Ovary (tissue), 3 donors: Measurements from ENCODE around the gene DNAJB4.

Experiments used
- POLR2A ChIP-seq: fragments of 450-650 bp; IDR thresholded peaks from one replicate; pipeline ENCODE4 v1.6.1; 2017; ENCODE audit warnings: antibody characterized with exemption, mild to moderate bottlenecking, moderate library complexity
- TF ChIP-seq, protein P1 (sequence below), 3 donors: fragments of 450-650 bp in 2 of 3; fragments of 200-600 bp in 1 of 3; IDR thresholded peaks; one replicate each; pipeline versions ENCODE4 v1.5.1 to v1.8.0; 2016 to 2022; ENCODE audit warnings: antibody characterized with exemption in 3 of 3, mild to moderate bottlenecking in 1 of 3
- donor health status: DM: no; HTN: no; CAD: no.

DNA sequence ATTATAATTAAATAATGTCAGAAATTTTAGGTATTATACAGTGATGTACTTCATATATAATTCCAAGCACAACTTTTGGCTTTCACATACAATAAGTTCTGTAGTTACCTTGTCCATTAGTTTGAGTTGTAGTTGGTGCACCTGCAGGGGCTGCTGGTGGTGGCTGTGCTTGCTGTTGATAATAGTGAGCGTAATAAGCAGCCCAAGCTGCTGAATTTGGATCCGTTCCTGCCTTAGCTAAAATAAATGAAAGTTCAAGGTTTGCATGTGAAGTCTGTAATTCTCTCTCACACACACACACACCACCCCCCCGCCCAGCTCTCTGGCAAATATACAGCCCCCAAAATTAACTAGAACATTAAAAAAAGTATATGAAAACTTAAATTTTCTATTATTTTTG, 48.3 kb upstream of the DNAJB4 start:
- TF ChIP-seq, protein P1, sequence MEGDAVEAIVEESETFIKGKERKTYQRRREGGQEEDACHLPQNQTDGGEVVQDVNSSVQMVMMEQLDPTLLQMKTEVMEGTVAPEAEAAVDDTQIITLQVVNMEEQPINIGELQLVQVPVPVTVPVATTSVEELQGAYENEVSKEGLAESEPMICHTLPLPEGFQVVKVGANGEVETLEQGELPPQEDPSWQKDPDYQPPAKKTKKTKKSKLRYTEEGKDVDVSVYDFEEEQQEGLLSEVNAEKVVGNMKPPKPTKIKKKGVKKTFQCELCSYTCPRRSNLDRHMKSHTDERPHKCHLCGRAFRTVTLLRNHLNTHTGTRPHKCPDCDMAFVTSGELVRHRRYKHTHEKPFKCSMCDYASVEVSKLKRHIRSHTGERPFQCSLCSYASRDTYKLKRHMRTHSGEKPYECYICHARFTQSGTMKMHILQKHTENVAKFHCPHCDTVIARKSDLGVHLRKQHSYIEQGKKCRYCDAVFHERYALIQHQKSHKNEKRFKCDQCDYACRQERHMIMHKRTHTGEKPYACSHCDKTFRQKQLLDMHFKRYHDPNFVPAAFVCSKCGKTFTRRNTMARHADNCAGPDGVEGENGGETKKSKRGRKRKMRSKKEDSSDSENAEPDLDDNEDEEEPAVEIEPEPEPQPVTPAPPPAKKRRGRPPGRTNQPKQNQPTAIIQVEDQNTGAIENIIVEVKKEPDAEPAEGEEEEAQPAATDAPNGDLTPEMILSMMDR (IDR thresholded peaks at IDR 0.05) = no peak
- no peak for TF ChIP-seq POLR2A
